Stimulated activated CD8-positive, alpha-beta memory T cell treated with anti-CD3 and anti-CD28 coated beads, Interleukin-15, amount 100 ng/mL, for 24 hours (primary cell): Measurements from ENCODE around the gene B4GALT7.
"Not testable (repeated sequence)": the region's sequence is repeated elsewhere in the genome, so short reads cannot be mapped to it uniquely, and the experiment has no call there.

Experiments used
- DNase-seq: peaks from one replicate; pipeline ENCODE4 v3.0.0-alpha.2; 2020; ENCODE audit warnings: low read depth

B4GALT7 gene

GRCh38 chr5:177609076-177610059 is 9.4 kb downstream of the B4GALT7 start:
- DNase-seq: no peak

- no peak for DNase-seq
Observed at GRCh38 chr5:177610131-177610769, 10.3 kb downstream of the B4GALT7 start.

GRCh38 chr5:177610770-177611445 is 11.0 kb downstream of the B4GALT7 start:
- DNase-seq: no peak

GRCh38 chr5:177611446-177612214 is 11.7 kb downstream of the B4GALT7 start:
- DNase-seq: no peak

- no peak for DNase-seq
Observed at GRCh38 chr5:177612215-177612673, 12.3 kb downstream of the B4GALT7 start.

- no peak for DNase-seq
Observed at GRCh38 chr5:177620560-177620959, 20.6 kb downstream of the B4GALT7 start.

- not testable (repeated sequence) for DNase-seq
Observed at GRCh38 chr5:177624172-177624571, 24.2 kb downstream of the B4GALT7 start.

GRCh38 chr5:177630186-177630585 is 30.3 kb downstream of the B4GALT7 start:
- DNase-seq: not testable (repeated sequence)

- DNase-seq: not testable (repeated sequence)
Observed at GRCh38 chr5:177634912-177635311, 35.0 kb downstream of the B4GALT7 start.

- DNase-seq: not testable (repeated sequence)
Observed at GRCh38 chr5:177645462-177645861, 45.5 kb downstream of the B4GALT7 start.

GRCh38 chr5:177651235-177651634 is 51.3 kb downstream of the B4GALT7 start:
- DNase-seq: not testable (repeated sequence)

- DNase-seq: not testable (repeated sequence)
Observed at GRCh38 chr5:177657846-177658245, 57.9 kb downstream of the B4GALT7 start.

GRCh38 chr5:177658542-177658941 is 58.6 kb downstream of the B4GALT7 start:
- not testable (repeated sequence) for DNase-seq
